Amniotic stem cell (primary cell): ENCODE results near the gene TF.
"Not testable (repeated sequence)": the region's sequence is repeated elsewhere in the genome, so short reads cannot be mapped to it uniquely, and the experiment has no call there.

ENCODE experiments used
- DNase-seq: peaks from one replicate; lab custom pipeline; 2025; lab: John Stamatoyannopoulos, UW

TF gene

GRCh38 chr3:133765256-133765655 lies 19.1 kb downstream of the TF start:
- no peak for DNase-seq

GRCh38 chr3:133767607-133768006 lies 21.4 kb downstream of the TF start:
- DNase-seq, result no peak

GRCh38 chr3:133769536-133769935 lies 23.3 kb downstream of the TF start:
- no peak for DNase-seq

GRCh38 chr3:133773732-133774131 lies 27.5 kb downstream of the TF start:
- no peak for DNase-seq

GRCh38 chr3:133775309-133775708 lies 29.1 kb downstream of the TF start:
- no peak for DNase-seq

- DNase-seq, result no peak
Measured at GRCh38 chr3:133775835-133776234, 29.6 kb downstream of the TF start.

- DNase-seq, result no peak
Measured at GRCh38 chr3:133776794-133777438, 30.7 kb downstream of the TF start.

GRCh38 chr3:133777807-133778568 lies 31.8 kb downstream of the TF start:
- DNase-seq, result no peak

GRCh38 chr3:133779626-133780203 lies 33.5 kb downstream of the TF start:
- DNase-seq, result no peak

- not testable (repeated sequence) for DNase-seq
Measured at GRCh38 chr3:133780756-133781155, 34.6 kb downstream of the TF start.

GRCh38 chr3:133781570-133781969 lies 35.4 kb downstream of the TF start:
- DNase-seq, result no peak

- no peak for DNase-seq
Measured at GRCh38 chr3:133782454-133782853, 36.3 kb downstream of the TF start.

- no peak for DNase-seq
Measured at GRCh38 chr3:133783762-133784161, 37.6 kb downstream of the TF start.

- no peak for DNase-seq
Measured at GRCh38 chr3:133788024-133788423, 41.8 kb downstream of the TF start.

- no peak for DNase-seq
Measured at GRCh38 chr3:133792171-133792763, 46.1 kb downstream of the TF start.

- DNase-seq, result no peak
Measured at GRCh38 chr3:133797396-133798105, 51.4 kb downstream of the TF start.

- DNase-seq, result no peak
Measured at GRCh38 chr3:133799794-133800585, 53.8 kb downstream of the TF start.

GRCh38 chr3:133803469-133803868 lies 57.3 kb downstream of the TF start:
- DNase-seq, result no peak

GRCh38 chr3:133804896-133805295 lies 58.7 kb downstream of the TF start:
- DNase-seq, result no peak

- no peak for DNase-seq
Measured at GRCh38 chr3:133805384-133805701, 59.1 kb downstream of the TF start.

GRCh38 chr3:133805702-133806475 lies 59.7 kb downstream of the TF start, which contains the start of gene SRPRB:
Gene SRPRB (plus strand): TSS chr3:133805815. CDS start chr3:133805849, 34 bp downstream.
- DNase-seq, result peak; percentile 77
